Activated CD4-positive, alpha-beta T cell treated with anti-CD3 and anti-CD28 coated beads for 36 hours (primary cell): ENCODE data around the gene ECM2. TPM values are rescaled to one million over a fixed set of nuclear protein-coding genes. Genes with fewer than 3 reads are reported as not detected.

Source experiments
- ATAC-seq: fragments of 200-7000 bp; cut with Tn5 transposase; one replicate; pipeline ENCODE4 v1.10.0; 2021; ENCODE audit warnings: mild to moderate bottlenecking, moderate library complexity
- CTCF ChIA-PET: fragments of 350-600 bp; sonication (Branson Sonifier 250); formaldehyde crosslinking; loops from one replicate; lab custom pipeline; 2021; ENCODE audit warnings: antibody characterized with exemption; lab: Charles Lee
- POLR2A ChIA-PET: fragments of 350-600 bp; sonication (Branson Sonifier 250); formaldehyde crosslinking; loops from one replicate; lab custom pipeline; 2021; ENCODE audit warnings: antibody characterized with exemption, inconsistent platforms; lab: Charles Lee
- DNase-seq: peaks from one replicate; pipeline ENCODE4 v3.0.0-alpha.2; 2020
- H3K27ac Mint-ChIP-seq: one replicate; pipeline ENCODE4 v1.8.0; 2021; ENCODE audit warnings: mixed read lengths
- H3K27me3 Mint-ChIP-seq: one replicate; pipeline ENCODE4 v1.8.0; 2021; ENCODE audit warnings: mixed read lengths
- H3K36me3 Mint-ChIP-seq: one replicate; pipeline ENCODE4 v1.8.0; 2021; ENCODE audit warnings: low read depth, mixed read lengths
- H3K4me1 Mint-ChIP-seq: one replicate; pipeline ENCODE4 v1.8.0; 2021; ENCODE audit warnings: mixed read lengths
- H3K4me3 Mint-ChIP-seq: one replicate; pipeline ENCODE4 v1.8.0; 2021; ENCODE audit warnings: mild to moderate bottlenecking, moderate library complexity, mixed read lengths
- H3K9me3 Mint-ChIP-seq: one replicate; pipeline ENCODE4 v1.8.0; 2021; ENCODE audit warnings: low read depth, mixed read lengths
- intact Hi-C, 2 experiments: fragments of 100-400 bp; cut with DNase I in 1 of 2; cut with micrococcal nuclease in 1 of 2; formaldehyde crosslinking; loops; one replicate each; pipeline versions ENCODE4 v1.14.2 to v1.15.1; 2022 to 2024; cut with DNase I, micrococcal nuclease
- total RNA-seq, 2 experiments: library from RNA; stranded (reverse); gene quantifications; one replicate each; pipeline ENCODE4 v1.2.3, GENCODE V29; 2021

Gene ECM2
- total RNA-seq, 2 experiments from 2014 or later: not detected

DNA sequence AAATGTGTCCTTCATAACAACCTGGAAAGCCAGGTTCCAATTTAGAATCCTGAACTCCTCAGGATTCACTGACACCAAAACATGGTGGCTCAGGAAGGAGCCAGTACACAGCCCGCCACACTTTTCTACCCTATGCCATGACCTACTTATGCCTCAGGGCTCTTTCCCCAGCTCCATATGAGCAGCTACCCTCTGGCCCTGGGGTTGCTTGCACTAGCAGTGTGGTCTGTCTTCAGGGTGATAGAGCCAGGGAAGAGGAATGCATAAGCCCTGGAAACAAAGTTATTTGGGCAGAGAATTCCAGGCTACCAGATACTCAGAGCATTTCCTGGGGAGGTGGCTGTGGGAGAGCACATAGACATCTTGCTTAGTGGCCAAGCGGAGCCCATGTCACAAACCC lies 15.0 kb upstream of the ECM2 start:
- intact Hi-C loops: no loop called here
- POLR2A ChIA-PET: no interaction called here
- H3K36me3 Mint-ChIP-seq: peaks cover 9% of the 10 kb centered on the region
- CTCF ChIA-PET: no interaction called here
- DNase-seq (no peak), ATAC-seq (no peak)
- H3K4me1 Mint-ChIP-seq: no peaks in the 10 kb centered on the region
- no peak overlapping the region for H3K27ac Mint-ChIP-seq
- H3K4me3 Mint-ChIP-seq: no peak overlapping the region
- H3K9me3 Mint-ChIP-seq: no peaks in the 10 kb centered on the region
- H3K27me3 Mint-ChIP-seq: no peaks in the 10 kb centered on the region

DNA sequence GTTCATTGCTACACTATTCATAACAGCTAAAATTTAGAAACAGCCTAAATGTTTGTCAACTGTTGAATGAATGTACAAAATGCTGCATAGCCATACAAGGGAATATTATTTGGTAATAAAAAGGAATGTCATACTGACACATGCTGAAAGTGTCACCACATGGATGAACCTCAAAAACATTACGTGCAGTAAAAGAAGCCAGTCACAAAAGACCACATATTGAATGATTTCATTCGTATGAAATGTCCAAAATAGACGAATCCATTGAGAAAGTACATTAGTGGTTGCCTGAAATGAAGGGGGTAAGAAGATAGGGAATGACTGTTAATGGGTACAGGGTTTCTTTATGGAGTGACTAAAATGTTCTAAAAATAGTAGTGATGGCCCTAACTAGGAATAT lies 11.6 kb upstream of the ECM2 start:
- no peaks in the 10 kb centered on the region for H3K4me1 Mint-ChIP-seq
- no peak overlapping the region for H3K27ac Mint-ChIP-seq
- no peaks in the 10 kb centered on the region for H3K9me3 Mint-ChIP-seq
- POLR2A ChIA-PET: no interaction called here
- no peak for DNase-seq
- no peak overlapping the region for H3K4me3 Mint-ChIP-seq
- CTCF ChIA-PET: interaction anchor here (0.6 kb wide), 2 partner anchors 13 to 292 kb away, joined by 3 read pairs; no protein-coding TSS in a partner anchor
- ATAC-seq: no peak
- intact Hi-C loops: no loop called here
- peaks cover 8% of the 10 kb centered on the region for H3K36me3 Mint-ChIP-seq
- no peaks in the 10 kb centered on the region for H3K27me3 Mint-ChIP-seq

DNA sequence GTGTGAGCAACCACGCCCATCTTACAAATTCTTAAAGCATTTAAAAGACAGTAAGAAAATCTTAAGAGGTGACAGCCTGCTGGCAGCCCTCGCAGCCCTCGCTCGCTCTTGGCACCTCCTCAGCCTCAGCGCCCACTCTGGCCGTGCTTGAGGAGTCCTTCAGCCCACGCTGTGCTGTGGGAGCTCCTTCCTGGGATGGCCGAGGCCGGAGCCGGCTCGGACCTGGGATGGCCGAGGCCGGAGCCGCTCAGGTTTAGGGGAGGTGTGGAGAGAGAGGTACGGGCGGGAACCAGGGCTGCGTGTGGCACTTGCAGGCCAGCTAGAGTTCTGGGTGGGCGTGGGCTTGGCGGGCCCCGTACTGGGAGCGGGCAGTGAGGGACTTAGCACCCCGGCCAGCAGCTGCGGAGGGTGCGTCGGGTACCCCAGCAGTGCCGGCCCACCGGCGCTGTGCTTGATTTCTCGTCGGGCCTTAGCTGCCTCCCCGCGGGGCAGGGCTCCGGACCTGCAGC lies 9.3 kb upstream of the ECM2 start:
- Mint-ChIP-seq H3K27me3 (no peaks in the 10 kb centered on the region), H3K4me1 (no peaks in the 10 kb centered on the region), H3K9me3 (no peaks in the 10 kb centered on the region), H3K4me3 (no peak overlapping the region), H3K36me3 (peaks cover 12% of the 10 kb centered on the region), H3K27ac (no peak overlapping the region)
- DNase-seq (no peak), ATAC-seq (no peak)
- CTCF ChIA-PET: no interaction called here
- intact Hi-C loops: no loop called here
- POLR2A ChIA-PET: no interaction called here

DNA sequence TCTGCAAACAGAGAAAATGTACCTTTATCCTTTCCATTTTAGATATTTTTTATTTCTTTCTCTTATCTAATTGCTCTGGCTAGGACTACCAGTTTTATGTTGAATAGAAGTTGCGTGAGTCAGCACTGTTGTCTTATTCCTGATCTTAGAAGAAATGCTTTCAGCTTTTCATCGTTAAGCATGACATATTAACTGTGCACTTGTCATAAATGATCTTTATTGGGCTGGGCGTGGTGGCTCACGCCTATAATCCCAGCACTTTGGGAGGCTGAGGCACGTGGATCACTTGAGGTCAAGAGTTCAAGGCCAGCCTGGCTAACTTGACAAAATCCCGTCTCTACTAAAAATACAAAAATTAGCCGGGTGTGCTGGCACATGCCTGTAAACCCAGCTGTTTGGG lies 8.2 kb upstream of the ECM2 start:
- no peaks in the 10 kb centered on the region for H3K27me3 Mint-ChIP-seq
- DNase-seq: no peak
- ChIA-PET POLR2A (no interaction called here), CTCF (no interaction called here)
- peaks cover 12% of the 10 kb centered on the region for H3K36me3 Mint-ChIP-seq
- no peak overlapping the region for H3K4me3 Mint-ChIP-seq
- H3K4me1 Mint-ChIP-seq: no peaks in the 10 kb centered on the region
- no peak overlapping the region for H3K27ac Mint-ChIP-seq
- intact Hi-C loops: no loop called here
- H3K9me3 Mint-ChIP-seq: no peaks in the 10 kb centered on the region
- ATAC-seq: no peak

DNA sequence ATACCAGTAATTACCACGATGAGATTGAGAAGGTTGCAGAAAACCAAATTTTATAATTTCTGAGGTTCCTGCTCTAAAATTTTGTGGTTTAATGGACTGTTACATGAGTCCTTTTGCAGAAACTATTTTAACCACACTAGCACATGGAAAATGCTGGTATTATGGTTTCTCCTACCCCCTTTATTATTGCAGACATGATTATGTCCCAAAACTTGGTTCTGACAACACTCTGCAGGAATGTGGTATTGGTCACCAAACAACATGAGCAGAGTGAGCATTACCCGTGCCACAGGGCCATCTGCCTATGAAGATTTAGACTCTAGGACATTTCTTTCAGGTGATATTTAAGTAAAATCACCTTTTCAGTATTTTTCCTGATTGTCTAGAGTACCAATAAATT lies 2.8 kb upstream of the ECM2 start:
- intact Hi-C loops: no loop called here
- DNase-seq (no peak), ATAC-seq (no peak)
- Mint-ChIP-seq H3K4me3 (no peak overlapping the region), H3K27ac (no peak overlapping the region), H3K36me3 (peaks cover 6% of the 10 kb centered on the region), H3K9me3 (no peaks in the 10 kb centered on the region), H3K27me3 (no peaks in the 10 kb centered on the region), H3K4me1 (no peaks in the 10 kb centered on the region)
- ChIA-PET CTCF (no interaction called here), POLR2A (no interaction called here)

DNA sequence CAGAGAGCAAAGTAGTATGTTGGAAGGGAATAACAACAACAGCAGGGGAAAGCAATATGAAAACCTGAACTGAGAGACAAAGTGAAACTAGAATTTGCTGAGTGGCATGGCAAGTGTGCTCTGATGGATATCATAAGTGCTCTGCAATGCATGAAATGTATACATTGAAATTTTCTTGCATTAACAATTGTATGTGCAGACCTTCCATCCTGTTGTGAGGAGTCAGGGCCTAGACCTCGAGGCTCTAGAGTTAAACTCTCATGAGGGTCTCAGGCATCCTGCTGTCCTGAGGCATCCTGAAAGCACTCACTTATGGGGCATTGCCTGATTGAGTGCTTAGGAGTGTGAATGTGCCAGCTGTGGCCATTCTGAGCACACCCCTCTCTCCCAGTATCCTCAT lies 1.1 kb downstream of the ECM2 start:
- no peaks in the 10 kb centered on the region for H3K27me3 Mint-ChIP-seq
- ChIA-PET CTCF (no interaction called here), POLR2A (no interaction called here)
- H3K4me1 Mint-ChIP-seq: no peaks in the 10 kb centered on the region
- H3K27ac Mint-ChIP-seq: no peak overlapping the region
- H3K36me3 Mint-ChIP-seq: peaks cover 5% of the 10 kb centered on the region
- DNase-seq (no peak), ATAC-seq (no peak)
- no peak overlapping the region for H3K4me3 Mint-ChIP-seq
- intact Hi-C loops: no loop called here
- H3K9me3 Mint-ChIP-seq: no peaks in the 10 kb centered on the region

DNA sequence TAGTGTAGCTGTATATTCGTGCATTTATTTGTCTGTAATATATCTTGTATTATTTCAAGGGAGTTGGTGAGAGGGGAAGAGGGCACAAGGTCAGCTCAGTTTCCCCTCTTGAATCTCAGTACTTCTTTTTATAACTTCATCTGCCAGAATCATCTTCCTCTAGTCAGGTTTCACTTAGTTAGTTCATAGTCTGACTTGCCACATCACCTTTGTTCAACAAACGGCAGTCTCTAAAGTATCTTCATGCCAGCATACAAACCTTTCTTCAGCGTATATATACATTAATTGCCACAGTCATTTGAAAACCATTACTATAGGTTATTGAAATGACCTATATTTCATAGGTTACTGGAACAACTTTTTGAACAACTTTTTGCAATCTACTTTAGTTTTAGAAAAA lies 1.6 kb downstream of the ECM2 start:
- H3K27ac Mint-ChIP-seq: no peak overlapping the region
- POLR2A ChIA-PET: no interaction called here
- CTCF ChIA-PET: interaction anchor here (0.7 kb wide), 1 partner anchor 13 kb away, joined by 3 read pairs; no protein-coding TSS in a partner anchor
- H3K4me1 Mint-ChIP-seq: no peaks in the 10 kb centered on the region
- ATAC-seq (no peak), DNase-seq (no peak)
- intact Hi-C loops: no loop called here
- H3K9me3 Mint-ChIP-seq: no peaks in the 10 kb centered on the region
- no peak overlapping the region for H3K4me3 Mint-ChIP-seq
- H3K27me3 Mint-ChIP-seq: no peaks in the 10 kb centered on the region
- H3K36me3 Mint-ChIP-seq: peaks cover 5% of the 10 kb centered on the region

DNA sequence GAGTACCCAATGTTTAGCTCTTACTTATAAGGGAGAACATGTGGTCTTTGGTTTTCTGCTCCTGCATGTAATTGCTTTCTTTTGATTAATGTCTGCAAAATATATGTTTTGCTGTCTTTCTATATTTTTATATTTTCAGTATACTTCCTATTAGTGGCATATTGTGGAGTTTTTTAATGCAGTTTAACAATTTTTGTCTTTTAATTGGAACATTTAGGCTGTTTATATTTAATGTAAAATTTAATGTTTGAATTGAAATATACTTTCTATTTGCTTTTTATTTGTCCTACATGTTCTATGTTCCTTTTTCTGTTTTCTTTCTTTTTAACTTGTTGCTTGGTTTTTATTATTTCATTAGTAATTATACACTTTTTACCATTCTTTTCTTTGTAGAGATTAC lies 4.9 kb downstream of the ECM2 start:
- Mint-ChIP-seq H3K36me3 (peaks cover 5% of the 10 kb centered on the region), H3K27ac (no peak overlapping the region), H3K4me3 (no peak overlapping the region), H3K27me3 (no peaks in the 10 kb centered on the region), H3K4me1 (no peaks in the 10 kb centered on the region), H3K9me3 (no peaks in the 10 kb centered on the region)
- CTCF ChIA-PET: no interaction called here
- intact Hi-C loops: no loop called here
- POLR2A ChIA-PET: no interaction called here
- no peak for ATAC-seq
- no peak for DNase-seq

DNA sequence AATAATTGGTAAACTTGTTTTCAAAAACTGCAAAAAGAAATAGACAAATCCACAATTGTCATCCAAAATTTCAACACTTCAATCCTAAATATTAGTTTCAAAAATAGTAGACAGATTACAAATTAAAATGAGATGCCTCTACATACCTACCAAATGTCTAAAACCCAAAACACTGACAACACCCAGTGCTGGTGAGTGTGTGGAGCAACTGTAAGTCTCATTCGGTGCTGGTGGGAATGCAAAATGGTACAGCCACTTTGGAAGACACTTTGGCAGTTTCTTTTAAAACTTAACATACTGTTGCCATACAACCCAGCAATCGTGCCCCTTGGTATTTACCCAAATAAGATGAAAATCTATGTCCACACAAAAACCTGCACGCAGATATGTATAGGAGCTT lies 6.7 kb downstream of the ECM2 start:
- intact Hi-C loops: no loop called here
- ATAC-seq (no peak), DNase-seq (no peak)
- H3K27me3 Mint-ChIP-seq: no peaks in the 10 kb centered on the region
- no peak overlapping the region for H3K4me3 Mint-ChIP-seq
- POLR2A ChIA-PET: interaction anchor here (0.7 kb wide), 1 partner anchor 277 kb away, joined by 5 read pairs; no protein-coding TSS in a partner anchor
- H3K9me3 Mint-ChIP-seq: no peaks in the 10 kb centered on the region
- no peak overlapping the region for H3K27ac Mint-ChIP-seq
- peaks cover 5% of the 10 kb centered on the region for H3K36me3 Mint-ChIP-seq
- H3K4me1 Mint-ChIP-seq: no peaks in the 10 kb centered on the region
- CTCF ChIA-PET: no interaction called here

DNA sequence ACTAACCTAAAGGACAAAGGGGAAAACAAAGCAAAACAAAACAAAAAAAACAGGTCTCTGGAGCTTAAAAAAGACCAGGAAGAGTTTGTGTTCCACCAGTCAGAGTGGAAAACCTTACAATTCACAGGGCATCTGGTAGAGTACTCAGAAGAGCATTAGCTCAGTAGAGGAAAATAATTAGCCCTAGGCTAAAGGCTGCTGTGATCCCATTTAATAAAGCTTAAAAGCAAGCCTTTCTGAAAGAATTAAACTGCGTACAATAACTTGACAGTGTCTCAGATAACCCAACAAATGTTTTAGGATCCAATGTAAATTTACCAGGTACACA lies 7.3 kb downstream of the ECM2 start:
- ATAC-seq: no peak
- H3K27ac Mint-ChIP-seq: no peak overlapping the region
- no peaks in the 10 kb centered on the region for H3K4me1 Mint-ChIP-seq
- POLR2A ChIA-PET: no interaction called here
- peaks cover 5% of the 10 kb centered on the region for H3K36me3 Mint-ChIP-seq
- no peak overlapping the region for H3K4me3 Mint-ChIP-seq
- CTCF ChIA-PET: no interaction called here
- H3K27me3 Mint-ChIP-seq: no peaks in the 10 kb centered on the region
- intact Hi-C loops: no loop called here
- no peak for DNase-seq
- no peaks in the 10 kb centered on the region for H3K9me3 Mint-ChIP-seq

DNA sequence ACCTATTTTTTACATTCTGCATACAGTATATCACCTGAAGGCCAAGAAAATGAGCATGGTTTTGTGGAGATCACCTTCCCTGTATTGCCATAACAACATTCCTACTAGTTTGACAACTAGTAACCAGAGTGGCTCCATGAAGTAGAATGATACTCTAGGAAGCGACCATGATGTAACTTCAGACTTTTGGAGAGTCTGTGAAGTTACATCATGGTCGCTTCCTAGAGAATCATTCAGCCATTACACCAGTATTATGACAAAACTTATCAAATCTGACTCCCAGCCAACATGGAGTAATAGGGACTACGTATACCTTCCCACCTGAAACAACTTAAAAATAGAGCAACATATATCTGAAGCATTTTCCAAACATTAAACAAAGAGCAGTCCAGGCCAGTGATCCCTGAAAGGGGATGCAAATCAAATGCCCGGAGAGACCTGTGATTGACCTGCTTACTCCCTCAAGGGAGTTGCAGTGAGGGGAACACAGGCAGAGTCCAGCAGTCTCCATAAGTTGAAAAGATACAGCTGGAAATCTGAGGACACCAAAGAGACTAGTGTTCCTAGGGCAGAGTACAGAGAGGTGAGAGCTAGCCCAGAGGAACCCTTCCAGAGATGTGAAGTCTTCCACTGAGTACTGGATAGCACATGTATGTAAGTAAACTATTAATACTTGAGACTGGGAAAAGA lies 7.8 kb downstream of the ECM2 start:
- H3K36me3 Mint-ChIP-seq: peaks cover 5% of the 10 kb centered on the region
- DNase-seq (no peak), ATAC-seq (no peak)
- H3K27me3 Mint-ChIP-seq: no peaks in the 10 kb centered on the region
- ChIA-PET CTCF (no interaction called here), POLR2A (no interaction called here)
- no peaks in the 10 kb centered on the region for H3K4me1 Mint-ChIP-seq
- H3K4me3 Mint-ChIP-seq: no peak overlapping the region
- no peaks in the 10 kb centered on the region for H3K9me3 Mint-ChIP-seq
- H3K27ac Mint-ChIP-seq: no peak overlapping the region
- intact Hi-C loops: no loop called here

DNA sequence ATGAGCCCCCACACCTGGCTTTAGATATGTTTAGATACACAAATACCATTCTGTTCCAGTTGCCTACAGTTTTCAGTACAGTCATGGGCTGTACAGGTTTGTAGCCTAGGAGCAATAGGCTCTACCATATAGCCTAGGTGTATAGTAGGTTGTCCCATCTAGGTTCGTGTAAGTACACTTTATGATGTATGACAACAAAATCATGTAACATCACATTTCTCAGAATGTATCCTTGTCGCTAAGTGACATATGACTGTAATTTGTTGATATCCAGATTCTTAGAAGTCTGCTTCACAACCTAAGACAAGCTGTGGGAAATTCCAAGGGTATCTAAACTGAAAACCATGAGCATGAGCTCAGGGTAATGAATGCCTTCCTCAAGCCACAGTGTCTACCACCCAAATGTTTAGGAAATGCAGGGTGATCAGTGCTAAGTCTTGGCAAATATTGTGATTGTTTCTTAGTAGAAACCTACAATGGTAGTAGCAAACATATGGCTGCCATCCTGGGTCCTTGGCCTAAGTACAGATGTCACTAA lies 8.4 kb downstream of the ECM2 start:
- H3K27ac Mint-ChIP-seq: no peak overlapping the region
- no peaks in the 10 kb centered on the region for H3K4me1 Mint-ChIP-seq
- intact Hi-C loops: no loop called here
- ChIA-PET POLR2A (no interaction called here), CTCF (interaction anchor here (0.7 kb wide), 1 partner anchor 9 kb away, joined by 3 read pairs; no protein-coding TSS in a partner anchor)
- peaks cover 3% of the 10 kb centered on the region for H3K36me3 Mint-ChIP-seq
- no peak for DNase-seq
- peak; percentile 51 for ATAC-seq
- H3K9me3 Mint-ChIP-seq: no peaks in the 10 kb centered on the region
- H3K27me3 Mint-ChIP-seq: no peaks in the 10 kb centered on the region
- H3K4me3 Mint-ChIP-seq: no peak overlapping the region
